Activated T-cell treated with anti-CD3 and anti-CD28 coated beads for 48 hours (primary cell): Measurements from ENCODE around the gene RNFT2.
"Not testable (repeated sequence)": the region's sequence is repeated elsewhere in the genome, so short reads cannot be mapped to it uniquely, and the experiment has no call there.

Experiments used
- DNase-seq: peaks from one replicate; pipeline ENCODE4 v3.0.0-alpha.2; 2020; ENCODE audit warnings: low read depth

The RNFT2 gene

GRCh38 chr12:116798719-116799118 is 60.6 kb downstream of the RNFT2 start:
- DNase-seq, result no peak

- DNase-seq, result no peak
Measured at GRCh38 chr12:116799955-116800354, 61.8 kb downstream of the RNFT2 start.

GRCh38 chr12:116800918-116801317 is 62.8 kb downstream of the RNFT2 start:
- no peak for DNase-seq

GRCh38 chr12:116802018-116802417 is 63.9 kb downstream of the RNFT2 start:
- no peak for DNase-seq

- no peak for DNase-seq
Measured at GRCh38 chr12:116803013-116803736, 65.1 kb downstream of the RNFT2 start.

- DNase-seq, result no peak
Measured at GRCh38 chr12:116804051-116804450, 65.9 kb downstream of the RNFT2 start.

DNA sequence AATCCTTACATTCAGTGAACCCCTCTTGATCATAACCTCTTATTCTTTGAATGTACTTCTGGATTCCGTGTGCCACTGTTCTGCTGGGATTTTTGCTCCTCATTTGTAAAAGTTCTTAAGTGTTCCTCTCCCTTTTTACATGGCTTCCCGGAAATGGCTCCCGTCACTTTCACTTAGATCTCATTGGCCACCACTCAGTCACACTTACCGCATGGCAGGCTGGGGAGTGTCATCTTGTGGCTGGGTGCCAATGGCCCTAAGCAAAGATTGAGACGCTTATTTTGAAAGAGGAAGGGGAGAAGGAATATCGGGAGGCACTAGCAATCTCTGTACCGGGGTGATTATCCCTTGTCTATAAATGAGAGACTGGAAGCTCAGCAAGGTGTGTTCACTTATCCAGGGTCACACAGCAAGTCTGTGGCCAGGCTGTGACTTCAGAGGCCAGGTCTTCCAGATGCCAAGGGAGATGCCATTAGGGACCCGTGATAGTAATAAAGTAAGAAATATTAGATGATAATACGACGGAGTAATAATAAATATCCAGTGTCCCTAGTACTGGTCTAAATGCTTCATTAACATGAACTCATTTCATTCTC is 68.8 kb downstream of the RNFT2 start:
- DNase-seq, result no peak

GRCh38 chr12:116807546-116807945 is 69.4 kb downstream of the RNFT2 start:
- DNase-seq, result no peak

GRCh38 chr12:116808113-116809105 is 70.3 kb downstream of the RNFT2 start:
- DNase-seq, result no peak

DNA sequence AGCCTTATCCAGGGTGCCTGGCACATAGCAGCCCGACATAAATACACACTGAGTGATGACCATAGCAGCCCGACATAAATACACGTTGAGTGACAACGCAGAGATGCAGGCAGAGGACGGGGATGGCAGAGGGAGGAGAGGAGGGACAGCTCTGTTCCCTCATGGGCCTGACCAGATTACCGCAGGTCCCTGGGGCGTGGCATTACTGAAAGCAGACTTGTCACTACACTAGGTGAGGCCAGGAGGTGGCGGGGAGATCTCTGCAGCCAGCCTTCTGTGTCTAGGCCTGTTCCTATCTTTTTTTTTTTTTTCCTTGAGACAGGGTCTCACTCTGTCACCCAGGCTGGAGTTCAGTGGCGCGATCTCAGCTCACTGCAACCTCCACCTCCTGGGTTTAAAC is 74.1 kb downstream of the RNFT2 start:
- no peak for DNase-seq

- no peak for DNase-seq
Measured at GRCh38 chr12:116813271-116814041, 75.3 kb downstream of the RNFT2 start.

DNA sequence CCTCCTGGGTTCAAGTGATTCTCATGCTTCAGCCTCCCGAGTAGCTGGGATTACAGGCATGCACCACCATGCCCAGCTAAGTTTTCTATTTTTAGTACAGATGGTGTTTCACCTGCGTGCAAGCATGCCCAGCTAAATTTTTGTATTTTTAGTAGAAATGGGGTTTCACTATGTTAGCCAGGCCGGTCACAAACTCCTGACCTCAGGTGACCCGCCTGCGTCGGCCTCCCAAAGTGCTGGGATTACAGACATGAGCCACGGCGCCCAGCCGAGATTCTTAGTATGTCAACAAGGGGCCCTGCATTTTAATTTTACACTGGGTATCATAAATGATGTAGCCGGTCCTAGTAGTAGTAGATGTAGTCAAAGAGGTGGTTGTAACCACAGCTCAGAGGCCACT is 76.7 kb downstream of the RNFT2 start:
- DNase-seq, result not testable (repeated sequence)

DNA sequence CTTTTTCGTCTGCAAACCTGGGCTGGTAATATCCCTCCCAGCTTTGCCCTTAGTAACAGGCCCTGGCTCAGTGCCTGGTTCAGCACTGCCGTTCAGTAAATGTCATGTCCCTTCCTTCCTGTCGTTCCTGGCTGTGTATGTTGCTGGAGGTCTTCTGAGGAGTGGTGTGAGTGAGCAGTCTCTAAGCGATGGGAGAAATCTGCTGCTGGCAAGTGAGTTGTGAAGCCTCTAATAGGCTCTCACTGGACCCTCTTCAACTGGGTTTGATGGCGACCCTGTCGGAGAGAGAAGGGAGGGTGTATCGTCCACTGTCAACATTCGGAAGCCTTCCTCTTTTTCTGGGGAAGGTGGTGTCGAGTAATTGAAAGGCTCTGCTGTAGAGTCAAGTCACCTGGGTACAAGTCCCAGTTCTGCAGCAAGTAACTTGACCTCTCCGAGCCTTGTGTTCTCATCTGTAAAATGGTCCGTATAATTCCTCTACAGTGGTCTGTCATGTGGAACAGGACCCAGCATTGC is 80.3 kb downstream of the RNFT2 start:
- DNase-seq, result no peak

DNA sequence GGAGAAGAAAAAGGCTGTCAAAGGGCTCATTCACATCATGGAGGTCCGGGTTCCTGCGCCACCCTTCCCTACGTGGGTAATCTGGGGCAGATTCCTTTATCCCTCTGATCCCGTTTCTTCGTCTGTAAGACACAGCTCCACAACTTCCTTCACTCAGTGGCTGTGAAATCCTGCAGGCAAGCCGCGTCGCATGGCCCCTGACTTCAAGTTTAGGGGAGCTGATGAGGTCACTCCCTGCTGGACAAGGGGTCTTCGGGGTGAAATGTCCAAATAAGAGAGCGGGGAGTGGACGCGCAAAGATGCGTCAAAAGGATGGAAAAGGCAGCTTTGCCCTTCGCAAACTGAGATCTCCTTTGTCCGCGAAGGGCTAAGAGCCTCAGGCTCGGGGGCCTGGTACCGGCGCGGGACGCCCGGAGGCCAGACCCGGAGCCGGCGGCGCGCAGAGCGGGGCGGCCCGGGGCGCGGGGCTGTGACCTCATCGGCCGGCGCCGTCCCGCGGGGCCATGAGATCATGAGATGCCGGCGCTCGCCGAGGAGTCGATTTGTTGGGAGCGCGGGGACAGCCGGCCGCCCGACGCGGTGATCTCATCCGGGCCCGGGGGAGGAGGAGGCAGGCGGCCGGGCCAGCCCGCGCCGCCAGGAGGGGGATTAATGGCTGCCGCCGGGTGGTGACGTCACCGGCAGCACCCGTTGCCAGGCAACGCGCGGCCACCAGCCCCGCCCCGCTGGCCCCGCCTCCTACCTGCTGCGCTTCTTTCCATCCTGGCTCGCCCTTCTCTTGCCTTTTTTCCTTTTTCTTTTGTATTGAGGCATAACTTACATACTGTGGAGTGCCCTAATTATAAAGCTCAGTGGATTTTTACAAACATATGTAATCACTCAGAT is 81.1 kb downstream of the RNFT2 start:
- DNase-seq, result peak; percentile 88

DNA sequence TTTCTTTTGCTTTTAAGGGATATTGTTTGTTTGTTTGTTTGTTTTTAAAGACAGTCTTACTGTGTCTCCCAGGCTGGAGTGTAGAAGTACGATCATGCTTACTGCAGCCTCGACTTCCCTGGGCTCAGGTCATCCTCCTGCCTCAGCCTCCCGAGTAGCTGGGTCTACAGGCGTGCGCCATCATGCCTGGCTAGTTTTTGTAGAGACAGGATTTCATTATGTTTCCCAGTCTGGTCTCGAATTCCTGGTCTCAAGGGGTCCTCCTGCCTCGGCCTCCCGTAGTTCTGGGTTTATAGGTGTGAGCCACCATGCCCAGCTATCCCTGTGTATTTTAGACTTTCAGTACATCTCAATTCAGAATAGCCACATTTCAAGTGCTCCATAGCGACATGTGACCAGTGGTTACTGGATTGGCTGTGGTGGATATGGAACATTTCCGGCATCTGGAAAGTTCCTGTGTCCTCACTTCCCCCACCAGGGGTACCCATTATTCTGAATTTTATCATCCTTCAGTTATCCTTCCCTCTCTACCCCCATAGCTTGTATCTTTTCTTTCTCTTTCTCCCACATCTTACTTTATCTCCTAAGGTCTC is 82.0 kb downstream of the RNFT2 start:
- no peak for DNase-seq

- no peak for DNase-seq
Measured at GRCh38 chr12:116821291-116821690, 83.2 kb downstream of the RNFT2 start.

GRCh38 chr12:116827432-116827831 is 89.3 kb downstream of the RNFT2 start:
- DNase-seq, result no peak

DNA sequence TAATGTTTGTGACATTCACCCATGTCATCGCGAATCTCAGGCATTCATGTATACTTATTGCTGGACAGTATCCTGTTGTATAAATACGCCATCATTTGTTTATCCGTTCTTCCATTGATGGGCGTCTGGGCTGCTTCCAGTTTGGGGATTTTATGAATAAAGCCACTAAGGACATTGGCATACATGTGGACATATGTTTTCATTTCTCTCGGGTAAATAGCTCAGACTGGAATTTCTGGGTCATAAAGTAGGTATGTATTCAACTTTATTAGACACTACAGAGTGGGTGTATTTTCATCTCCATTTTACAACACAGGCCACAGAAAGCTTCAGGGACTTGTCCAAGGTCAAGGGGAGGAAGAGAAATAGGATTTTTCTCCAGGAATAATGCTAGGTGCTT is 94.2 kb downstream of the RNFT2 start:
- DNase-seq, result no peak

- DNase-seq, result no peak
Measured at GRCh38 chr12:116833474-116833873, 95.4 kb downstream of the RNFT2 start.

DNA sequence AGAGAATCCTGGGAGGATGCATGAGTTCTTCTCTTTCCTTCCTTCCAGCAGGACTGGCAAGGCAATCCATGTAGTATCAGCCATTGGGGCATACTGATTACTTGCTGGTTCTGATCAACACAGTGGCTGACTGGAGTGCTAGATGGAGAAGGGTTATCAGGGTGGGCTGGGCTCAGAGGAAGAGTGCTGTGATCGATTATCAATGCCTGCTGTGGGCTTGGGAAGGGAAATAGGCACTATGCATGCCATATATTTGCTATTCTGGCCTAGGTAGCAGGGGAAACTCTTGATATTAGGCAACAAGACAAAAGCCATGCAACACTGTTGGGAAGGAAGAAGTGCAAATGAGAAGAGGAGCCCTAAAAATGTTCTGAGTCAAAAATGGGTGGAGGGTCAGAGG is 97.4 kb downstream of the RNFT2 start:
- no peak for DNase-seq
